CD14-positive monocyte (primary cell): ENCODE measurements around the gene ENO2. TPM values are rescaled to one million over a fixed set of nuclear protein-coding genes. Genes with fewer than 3 reads are reported as not detected.
"Not testable (repeated sequence)": the region's sequence is repeated elsewhere in the genome, so short reads cannot be mapped to it uniquely, and the experiment has no call there.

Source experiments
- DNase-seq, 3 donors: peaks; one replicate each; pipeline ENCODE4 v3.0.0-alpha.2; 2011 to 2022
- H2AFZ ChIP-seq: 2 replicates; pipeline ENCODE4 v1.6.0; 2012; ENCODE audit warnings: mild to moderate bottlenecking, low read depth, low read length, inconsistent platforms; ENCODE audit not compliant: insufficient read depth, poor library complexity, severe bottlenecking
- H3K27ac ChIP-seq, 2 donors: 1 replicate in 1 of 2; 2 replicates in 1 of 2; pipeline ENCODE4 v1.5.1; 2012 to 2013; ENCODE audit warnings: low read length in 2 of 2, control low read depth in 1 of 2, inconsistent platforms in 1 of 2, low read depth in 1 of 2, mild to moderate bottlenecking in 1 of 2
- H3K27me3 ChIP-seq, 2 donors: one replicate each; pipeline versions ENCODE4 v1.6.0 to v1.6.1; 2011 to 2013; ENCODE audit warnings: low read length in 2 of 2; ENCODE audit not compliant: control insufficient read depth in 2 of 2, insufficient read depth in 2 of 2
- H3K36me3 ChIP-seq, 2 donors: replicated peaks in 1 of 2; 1 replicate in 1 of 2; 2 replicates in 1 of 2; pipeline versions ENCODE4 v1.5.1 to v1.6.1; 2012 to 2013; ENCODE audit warnings: low read length in 2 of 2, control low read depth in 1 of 2, inconsistent platforms in 1 of 2, mild to moderate bottlenecking in 1 of 2; ENCODE audit not compliant: insufficient read depth in 2 of 2, control insufficient read depth in 1 of 2
- H3K4me1 ChIP-seq, 2 donors: 1 replicate in 1 of 2; 2 replicates in 1 of 2; pipeline versions ENCODE4 v1.5.1 to v1.6.1; 2012 to 2013; ENCODE audit warnings: low read length in 2 of 2, control low read depth in 1 of 2, inconsistent platforms in 1 of 2, mild to moderate bottlenecking in 1 of 2, moderate library complexity in 1 of 2; ENCODE audit not compliant: insufficient read depth in 2 of 2, control insufficient read depth in 1 of 2
- H3K4me2 ChIP-seq: replicated peaks from 2 replicates; pipeline ENCODE3; 2012; ENCODE audit warnings: low read length, moderate library complexity, mild to moderate bottlenecking; ENCODE audit not compliant: poor library complexity, severe bottlenecking; ENCODE audit errors: extremely low read depth
- H3K4me3 ChIP-seq, 3 experiments: fragments of 200-600 bp in 1 of 3; sonication (generic) in 1 of 3; replicated peaks in 1 of 3; 1 replicate in 2 of 3; 2 replicates in 1 of 3; pipeline ENCODE4 v1.5.1; 2011 to 2013; ENCODE audit warnings: low read length in 3 of 3, mild to moderate bottlenecking in 3 of 3, control low read depth in 2 of 3, low read depth in 2 of 3, inconsistent platforms in 1 of 3, moderate library complexity in 1 of 3
- H3K79me2 ChIP-seq: 2 replicates; pipeline ENCODE4 v1.6.0; 2012; ENCODE audit warnings: mild to moderate bottlenecking, control low read depth, inconsistent platforms, low read length, moderate library complexity; ENCODE audit not compliant: insufficient read depth
- H3K9ac ChIP-seq: 2 replicates; pipeline ENCODE4 v1.6.0; 2017; ENCODE audit warnings: low read length, mild to moderate bottlenecking; ENCODE audit not compliant: insufficient read depth, poor library complexity, severe bottlenecking
- H3K9me3 ChIP-seq, 2 donors: replicated peaks in 1 of 2; 1 replicate in 1 of 2; 2 replicates in 1 of 2; pipeline versions ENCODE4 v1.5.1 to v1.6.1; 2012 to 2013; ENCODE audit warnings: low read length in 2 of 2, control low read depth in 1 of 2; ENCODE audit not compliant: control insufficient read depth in 1 of 2, insufficient read depth in 1 of 2
- H4K20me1 ChIP-seq: 2 replicates; pipeline ENCODE4 v1.6.0; 2012; ENCODE audit warnings: mild to moderate bottlenecking, low read length, control low read depth, moderate library complexity; ENCODE audit not compliant: insufficient read depth
- H3K27ac Mint-ChIP-seq, 7 donors: one replicate each; pipeline ENCODE4 v1.8.0; 2020; ENCODE audit warnings: mild to moderate bottlenecking in 7 of 7, mixed read lengths in 7 of 7, moderate library complexity in 6 of 7, inconsistent platforms in 2 of 7
- H3K27me3 Mint-ChIP-seq, 3 donors: one replicate each; pipeline ENCODE4 v1.8.0; 2021 to 2022; ENCODE audit warnings: low read depth in 3 of 3, mild to moderate bottlenecking in 3 of 3, mixed read lengths in 3 of 3, moderate library complexity in 3 of 3, inconsistent platforms in 1 of 3
- H3K36me3 Mint-ChIP-seq, 2 donors: one replicate each; pipeline ENCODE4 v1.8.0; 2020; ENCODE audit warnings: mixed read lengths in 2 of 2, inconsistent platforms in 1 of 2, mild to moderate bottlenecking in 1 of 2
- H3K4me1 Mint-ChIP-seq: one replicate; pipeline ENCODE4 v1.8.0; 2020; ENCODE audit warnings: mild to moderate bottlenecking, mixed read lengths
- H3K4me3 Mint-ChIP-seq, 2 donors: one replicate each; pipeline ENCODE4 v1.8.0; 2020; ENCODE audit warnings: mild to moderate bottlenecking in 2 of 2, mixed read lengths in 2 of 2, moderate library complexity in 1 of 2
- H3K9me3 Mint-ChIP-seq, 7 donors: one replicate each; pipeline ENCODE4 v1.8.0; 2020 to 2022; ENCODE audit warnings: mixed read lengths in 7 of 7, mild to moderate bottlenecking in 6 of 7, moderate library complexity in 6 of 7, inconsistent platforms in 2 of 7
- CTCF ChIP-seq: fragments of 200-600 bp; IDR thresholded peaks from one replicate; pipeline ENCODE4 v1.8.0; 2022; ENCODE audit warnings: antibody characterized with exemption, mild to moderate bottlenecking
- WGBS: methylation state at CpG from one replicate; pipeline ENCODE4 v1.1.5; 2013; ENCODE audit warnings: missing lambda C conversion rate; ENCODE audit not compliant: insufficient coverage; 5-methylcytosine and 5-hydroxymethylcytosine counted together
- intact Hi-C, 2 donors: fragments of 100-400 bp; cut with micrococcal nuclease; formaldehyde crosslinking; loops; one replicate each; pipeline versions ENCODE4 v1.15.0 to v1.15.1; 2023
- polyA plus RNA-seq, 3 donors: library from polyadenylated mRNA; depleted of rRNA in 1 of 3; unstranded in 2 of 3; stranded (reverse) in 1 of 3; fragments of 300-500 nt in 2 of 3; fragments of >200 nt in 1 of 3; fragmentation: Illumina TruSeq in 2 of 3; gene quantifications; 1 replicate in 2 of 3; 2 replicates in 1 of 3; pipeline ENCODE4 v1.2.3, GENCODE V29; 2012 to 2021

Gene ENO2
- polyA plus RNA-seq, 3 donors = 0.09 to 0.43 (median 0.19) TPM

- H3K9ac ChIP-seq = peak overlapping the region; percentile 69
- H3K36me3 Mint-ChIP-seq = peaks cover 0 to 1% of the 10 kb centered on the region in 2 donors
Measured at GRCh38 chr12:6891646-6892001, 22.8 kb upstream of the ENO2 start.

GRCh38 chr12:6892683-6893082 is 21.7 kb upstream of the ENO2 start:
- H3K27ac Mint-ChIP-seq, H3K27ac ChIP-seq, H3K36me3 ChIP-seq, intact Hi-C loops, H3K9me3 ChIP-seq, DNase-seq, H3K27me3 ChIP-seq, H3K4me3 ChIP-seq, H3K4me3 Mint-ChIP-seq, H4K20me1 ChIP-seq, H3K9me3 Mint-ChIP-seq, H3K27me3 Mint-ChIP-seq, H3K79me2 ChIP-seq, H2AFZ ChIP-seq, H3K36me3 Mint-ChIP-seq, H3K4me2 ChIP-seq, H3K9ac ChIP-seq: not testable (repeated sequence)
- H3K4me1 ChIP-seq = peaks cover 40 to 48% of the 10 kb centered on the region in 2 donors
- H3K4me1 Mint-ChIP-seq = peaks cover 42% of the 10 kb centered on the region
- WGBS = 95% methylated on average over 3 of the region's 3 CpGs

More at GRCh38 chr12:6891646-6892001, 22.8 kb upstream of the ENO2 start:
- 86% methylated on average over 1 of the region's 5 CpGs for WGBS
- peak overlapping the region; percentile 86 to 88 for H3K27ac ChIP-seq
- H3K9me3 Mint-ChIP-seq = peaks cover 0 to 2% (median 0%) of the 10 kb centered on the region in 7 donors
- TF ChIP-seq CTCF = no peak
- H3K79me2 ChIP-seq = peaks cover 4% of the 10 kb centered on the region
- intact Hi-C loops = loop anchor here (1.0 to 2.0 kb wide), 2 partner anchors 18 to 19 kb away; partner anchors contain the start of gene SPSB2 (in 2 of the 2)
- no peaks in the 10 kb centered on the region for H3K9me3 ChIP-seq
- H3K4me1 ChIP-seq = peaks cover 50 to 58% of the 10 kb centered on the region in 2 donors
- H3K4me3 Mint-ChIP-seq = peak overlapping the region; percentile 75 to 82
- peak overlapping the region; percentile 40 to 72 (median 59) for H3K4me3 ChIP-seq
- H3K27me3 Mint-ChIP-seq = peaks cover 0 to 1% (median 0%) of the 10 kb centered on the region in 3 donors
- H4K20me1 ChIP-seq = no peaks in the 10 kb centered on the region
- DNase-seq = no peak
- H3K36me3 ChIP-seq = no peaks in the 10 kb centered on the region
- H3K27me3 ChIP-seq = no peaks in the 10 kb centered on the region
- peak overlapping the region; percentile 83 to 94 (median 90) for H3K27ac Mint-ChIP-seq
- peaks cover 49% of the 10 kb centered on the region for H3K4me1 Mint-ChIP-seq
- H3K4me2 ChIP-seq = peak overlapping the region; percentile 82
- peak overlapping the region; percentile 87 for H2AFZ ChIP-seq
